HepG2 (cell line): ENCODE measurements around the gene RHBDL1. TPM values are rescaled to one million over a fixed set of nuclear protein-coding genes. Genes with fewer than 3 reads are reported as not detected.

Source experiments
- ARHGAP35 ChIP-seq: sonication (generic); formaldehyde crosslinking; IDR thresholded peaks from 2 replicates; pipeline ENCODE4 v1.9.0; 2022; ENCODE audit warnings: mild to moderate bottlenecking, inconsistent platforms, moderate library complexity, missing genetic modification reagents, borderline replicate concordance
- CBX5 ChIP-seq: sonication (generic); formaldehyde crosslinking; IDR thresholded peaks from 2 replicates; pipeline ENCODE4 v1.4.0; 2020; ENCODE audit warnings: missing genetic modification reagents, borderline replicate concordance
- CHCHD3 ChIP-seq: sonication (generic); formaldehyde crosslinking; IDR thresholded peaks from 2 replicates; pipeline ENCODE4 v1.8.0; 2022; ENCODE audit warnings: mild to moderate bottlenecking, missing genetic modification reagents, moderate library complexity
- ERF ChIP-seq: IDR thresholded peaks from 2 replicates; pipeline ENCODE4 v1.6.1; 2018; ENCODE audit warnings: missing biosample characterization, missing genetic modification reagents
- FOXA3 ChIP-seq: IDR thresholded peaks from 2 replicates; pipeline ENCODE4 v1.6.1; 2016; ENCODE audit warnings: missing genetic modification reagents, missing compliant biosample characterization
- KLF12 ChIP-seq: sonication (generic); formaldehyde crosslinking; IDR thresholded peaks from 2 replicates; pipeline ENCODE4 v1.4.0; 2020; ENCODE audit warnings: missing genetic modification reagents, borderline replicate concordance
- MYC ChIP-seq: sonication (generic); formaldehyde crosslinking; IDR thresholded peaks from 2 replicates; pipeline ENCODE4 v1.9.0; 2021; ENCODE audit warnings: missing genetic modification reagents, borderline replicate concordance
- MZF1 ChIP-seq: sonication (generic); formaldehyde crosslinking; IDR thresholded peaks from 2 replicates; pipeline ENCODE4 v1.8.1; 2023; ENCODE audit warnings: mild to moderate bottlenecking, missing genetic modification reagents, borderline replicate concordance
- NAIF1 ChIP-seq: sonication (generic); formaldehyde crosslinking; IDR thresholded peaks from 2 replicates; pipeline ENCODE4 v1.5.0; 2020; ENCODE audit warnings: mild to moderate bottlenecking, missing genetic modification reagents, borderline replicate concordance
- PCBP2 ChIP-seq: fragments of 200-400 bp; formaldehyde crosslinking; optimal IDR thresholded peaks from 2 replicates; pipeline ENCODE3; 2018; ENCODE audit warnings: low read length, low read depth; ENCODE audit not compliant: poor library complexity, severe bottlenecking
- ZNF501 ChIP-seq: sonication (generic); formaldehyde crosslinking; IDR thresholded peaks from 2 replicates; pipeline ENCODE4 v1.5.1; 2020; ENCODE audit warnings: mild to moderate bottlenecking, moderate library complexity, missing genetic modification reagents
- ZNF746 ChIP-seq: sonication (generic); formaldehyde crosslinking; IDR thresholded peaks from 2 replicates; pipeline ENCODE4 v1.8.0; 2022; ENCODE audit warnings: mild to moderate bottlenecking, missing genetic modification reagents
- ZNF782 ChIP-seq: sonication (generic); formaldehyde crosslinking; IDR thresholded peaks from 2 replicates; pipeline ENCODE4 v1.4.0; 2020; ENCODE audit warnings: missing genetic modification reagents, mild to moderate bottlenecking, borderline replicate concordance
- polyA plus RNA-seq, 8 experiments: library from polyadenylated mRNA; depleted of rRNA in 3 of 8; stranded (reverse) in 7 of 8; unstranded in 1 of 8; fragments of >200 nt; fragmentation: Illumina TruSeq in 4 of 8; extraction: Trizol in 4 of 8; gene quantifications; 2 replicates each; pipeline versions ENCODE4 v1.2.1 to v1.2.3, GENCODE V29; 2011 to 2016; ENCODE audit warnings: low read depth in 4 of 8, missing spikeins in 1 of 8, mixed read lengths in 1 of 8; ENCODE audit not compliant: insufficient read depth in 1 of 8
- total RNA-seq, 5 experiments: library from RNA; depleted of rRNA; stranded (reverse); fragments of >200 nt; fragmentation: Illumina TruSeq; extraction: Trizol; gene quantifications; 2 replicates each; pipeline ENCODE4 v1.2.3, GENCODE V29; 2016; ENCODE audit warnings: low read depth in 1 of 5
- TF ChIP-seq, protein P1 (sequence below), 2 experiments: fragments of 450-650 bp in 1 of 2; sonication (generic) in 1 of 2; formaldehyde crosslinking in 1 of 2; IDR thresholded peaks; 2 replicates each; pipeline versions ENCODE4 v1.6.1 to v1.8.0; 2016 to 2022; ENCODE audit warnings: antibody characterized with exemption in 1 of 2, mild to moderate bottlenecking in 1 of 2, missing genetic modification reagents in 1 of 2
- TF ChIP-seq, protein P2 (sequence below): IDR thresholded peaks from 2 replicates; pipeline ENCODE4 v1.4.0; 2020; ENCODE audit warnings: mild to moderate bottlenecking, missing genetic modification reagents

Gene RHBDL1
- total and polyA plus RNA-seq, 2 of the 13 experiments (the other 11 are each of a cell fraction or from before 2014, with no cell fraction given) = 1.8 to 3.8 TPM

DNA sequence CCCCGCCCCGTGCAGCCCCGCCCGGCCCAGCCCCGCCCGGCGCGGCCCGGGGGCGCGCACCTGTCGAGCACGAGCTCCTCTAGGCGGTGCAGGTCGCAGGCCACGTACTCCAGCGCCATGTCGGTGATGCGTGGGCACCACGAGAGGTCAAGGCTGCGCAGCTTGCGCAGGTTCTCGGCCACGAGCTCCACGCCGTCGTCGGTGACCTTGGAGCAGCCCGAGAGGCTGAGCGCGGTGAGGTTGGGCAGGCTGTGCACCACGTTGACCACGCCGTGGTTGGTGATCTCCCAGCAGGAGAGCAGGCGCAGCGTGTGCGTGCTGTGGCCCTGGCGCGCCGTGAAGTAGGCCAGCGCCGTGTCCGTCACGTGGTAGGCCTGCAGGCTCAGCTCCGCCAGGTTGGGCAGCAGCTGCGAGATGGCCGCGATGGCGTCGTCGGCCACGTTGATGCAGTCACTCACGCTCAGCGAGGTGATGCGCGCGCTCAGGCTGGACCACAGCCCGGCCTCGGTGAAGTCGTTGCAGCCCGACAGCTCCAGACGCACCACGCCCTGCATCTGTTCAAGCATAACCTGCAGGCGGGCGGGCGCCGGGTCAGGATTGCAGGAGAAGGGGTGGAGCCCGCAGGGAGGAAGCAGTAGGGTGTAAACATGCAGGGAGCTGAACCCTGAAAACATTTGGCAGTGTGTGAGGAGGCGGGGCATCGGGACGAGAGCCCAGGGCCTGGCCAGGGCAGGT is 20.1 kb downstream of the RHBDL1 start (continued):
- TF ChIP-seq, protein P1, sequence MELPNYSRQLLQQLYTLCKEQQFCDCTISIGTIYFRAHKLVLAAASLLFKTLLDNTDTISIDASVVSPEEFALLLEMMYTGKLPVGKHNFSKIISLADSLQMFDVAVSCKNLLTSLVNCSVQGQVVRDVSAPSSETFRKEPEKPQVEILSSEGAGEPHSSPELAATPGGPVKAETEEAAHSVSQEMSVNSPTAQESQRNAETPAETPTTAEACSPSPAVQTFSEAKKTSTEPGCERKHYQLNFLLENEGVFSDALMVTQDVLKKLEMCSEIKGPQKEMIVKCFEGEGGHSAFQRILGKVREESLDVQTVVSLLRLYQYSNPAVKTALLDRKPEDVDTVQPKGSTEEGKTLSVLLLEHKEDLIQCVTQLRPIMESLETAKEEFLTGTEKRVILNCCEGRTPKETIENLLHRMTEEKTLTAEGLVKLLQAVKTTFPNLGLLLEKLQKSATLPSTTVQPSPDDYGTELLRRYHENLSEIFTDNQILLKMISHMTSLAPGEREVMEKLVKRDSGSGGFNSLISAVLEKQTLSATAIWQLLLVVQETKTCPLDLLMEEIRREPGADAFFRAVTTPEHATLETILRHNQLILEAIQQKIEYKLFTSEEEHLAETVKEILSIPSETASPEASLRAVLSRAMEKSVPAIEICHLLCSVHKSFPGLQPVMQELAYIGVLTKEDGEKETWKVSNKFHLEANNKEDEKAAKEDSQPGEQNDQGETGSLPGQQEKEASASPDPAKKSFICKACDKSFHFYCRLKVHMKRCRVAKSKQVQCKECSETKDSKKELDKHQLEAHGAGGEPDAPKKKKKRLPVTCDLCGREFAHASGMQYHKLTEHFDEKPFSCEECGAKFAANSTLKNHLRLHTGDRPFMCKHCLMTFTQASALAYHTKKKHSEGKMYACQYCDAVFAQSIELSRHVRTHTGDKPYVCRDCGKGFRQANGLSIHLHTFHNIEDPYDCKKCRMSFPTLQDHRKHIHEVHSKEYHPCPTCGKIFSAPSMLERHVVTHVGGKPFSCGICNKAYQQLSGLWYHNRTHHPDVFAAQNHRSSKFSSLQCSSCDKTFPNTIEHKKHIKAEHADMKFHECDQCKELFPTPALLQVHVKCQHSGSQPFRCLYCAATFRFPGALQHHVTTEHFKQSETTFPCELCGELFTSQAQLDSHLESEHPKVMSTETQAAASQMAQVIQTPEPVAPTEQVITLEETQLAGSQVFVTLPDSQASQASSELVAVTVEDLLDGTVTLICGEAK (IDR thresholded peaks at IDR 0.05) = no peak
- TF ChIP-seq, protein P1 (CRISPR knock-in tag; IDR thresholded peaks at IDR 0.05) = peak; percentile 80; the same call in 1 of the 2 replicates
- TF ChIP-seq ZNF782 (CRISPR knock-in tag) = peak; percentile 26; the same call in 1 of the 2 replicates
- no peak for TF ChIP-seq ZNF746
- TF ChIP-seq ZNF501 = 0 out of 2 replicates have a peak, but pooled peaks have one; percentile 25
- no peak for TF ChIP-seq MZF1
- peak; percentile 24; the same call in 1 of the 2 replicates for TF ChIP-seq FOXA3 (CRISPR knock-in tag)
- peak; percentile 77; the same call in 1 of the 2 replicates for TF ChIP-seq CBX5
- TF ChIP-seq, protein P2, sequence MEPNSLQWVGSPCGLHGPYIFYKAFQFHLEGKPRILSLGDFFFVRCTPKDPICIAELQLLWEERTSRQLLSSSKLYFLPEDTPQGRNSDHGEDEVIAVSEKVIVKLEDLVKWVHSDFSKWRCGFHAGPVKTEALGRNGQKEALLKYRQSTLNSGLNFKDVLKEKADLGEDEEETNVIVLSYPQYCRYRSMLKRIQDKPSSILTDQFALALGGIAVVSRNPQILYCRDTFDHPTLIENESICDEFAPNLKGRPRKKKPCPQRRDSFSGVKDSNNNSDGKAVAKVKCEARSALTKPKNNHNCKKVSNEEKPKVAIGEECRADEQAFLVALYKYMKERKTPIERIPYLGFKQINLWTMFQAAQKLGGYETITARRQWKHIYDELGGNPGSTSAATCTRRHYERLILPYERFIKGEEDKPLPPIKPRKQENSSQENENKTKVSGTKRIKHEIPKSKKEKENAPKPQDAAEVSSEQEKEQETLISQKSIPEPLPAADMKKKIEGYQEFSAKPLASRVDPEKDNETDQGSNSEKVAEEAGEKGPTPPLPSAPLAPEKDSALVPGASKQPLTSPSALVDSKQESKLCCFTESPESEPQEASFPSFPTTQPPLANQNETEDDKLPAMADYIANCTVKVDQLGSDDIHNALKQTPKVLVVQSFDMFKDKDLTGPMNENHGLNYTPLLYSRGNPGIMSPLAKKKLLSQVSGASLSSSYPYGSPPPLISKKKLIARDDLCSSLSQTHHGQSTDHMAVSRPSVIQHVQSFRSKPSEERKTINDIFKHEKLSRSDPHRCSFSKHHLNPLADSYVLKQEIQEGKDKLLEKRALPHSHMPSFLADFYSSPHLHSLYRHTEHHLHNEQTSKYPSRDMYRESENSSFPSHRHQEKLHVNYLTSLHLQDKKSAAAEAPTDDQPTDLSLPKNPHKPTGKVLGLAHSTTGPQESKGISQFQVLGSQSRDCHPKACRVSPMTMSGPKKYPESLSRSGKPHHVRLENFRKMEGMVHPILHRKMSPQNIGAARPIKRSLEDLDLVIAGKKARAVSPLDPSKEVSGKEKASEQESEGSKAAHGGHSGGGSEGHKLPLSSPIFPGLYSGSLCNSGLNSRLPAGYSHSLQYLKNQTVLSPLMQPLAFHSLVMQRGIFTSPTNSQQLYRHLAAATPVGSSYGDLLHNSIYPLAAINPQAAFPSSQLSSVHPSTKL = peak; percentile 30; the same call in 1 of the 2 replicates
- TF ChIP-seq PCBP2 = no peak
- TF ChIP-seq ARHGAP35 (CRISPR knock-in tag) = peak; percentile 77
- TF ChIP-seq MYC (CRISPR knock-in tag) = peak; percentile 79
- TF ChIP-seq ERF = no peak
- peak; percentile 53; the same call in 1 of the 2 replicates for TF ChIP-seq NAIF1 (CRISPR knock-in tag)
- 0 out of 2 replicates have a peak, but pooled peaks have one; percentile 78 for TF ChIP-seq CHCHD3
- TF ChIP-seq KLF12 (CRISPR knock-in tag) = no peak
